GM19099 (cell line): ENCODE measurements around the gene CNKSR3.

Experiments used
- POLR2A ChIP-seq: IDR thresholded peaks from 3 replicates; pipeline ENCODE4 v1.6.1; 2011; ENCODE audit warnings: low read depth; ENCODE audit not compliant: insufficient read length; ENCODE audit errors: extremely low read depth

CNKSR3 gene

GRCh38 chr6:154479351-154479769, 31.1 kb downstream of the CNKSR3 start:
- no peak for TF ChIP-seq POLR2A

GRCh38 chr6:154478701-154479060, 31.8 kb downstream of the CNKSR3 start:
- no peak for TF ChIP-seq POLR2A

GRCh38 chr6:154478021-154478700, 32.3 kb downstream of the CNKSR3 start:
- no peak for TF ChIP-seq POLR2A

GRCh38 chr6:154476494-154476893, 34.0 kb downstream of the CNKSR3 start:
- TF ChIP-seq POLR2A, result no peak

- no peak for TF ChIP-seq POLR2A
These were observed 35.6 kb downstream of the CNKSR3 start for GRCh38 chr6:154474648-154475428.

- no peak for TF ChIP-seq POLR2A
These were observed 37.2 kb downstream of the CNKSR3 start for GRCh38 chr6:154473324-154473723.

- no peak for TF ChIP-seq POLR2A
These were observed 38.7 kb downstream of the CNKSR3 start for GRCh38 chr6:154471609-154472362.

- TF ChIP-seq POLR2A, result no peak
These were observed 41.1 kb downstream of the CNKSR3 start for GRCh38 chr6:154469306-154469935.

- no peak for TF ChIP-seq POLR2A
These were observed 41.7 kb downstream of the CNKSR3 start for GRCh38 chr6:154468760-154469159.

GRCh38 chr6:154466971-154467679, 43.4 kb downstream of the CNKSR3 start:
- no peak for TF ChIP-seq POLR2A

- no peak for TF ChIP-seq POLR2A
These were observed 44.3 kb downstream of the CNKSR3 start for GRCh38 chr6:154466139-154466538.

GRCh38 chr6:154463573-154464419, 46.7 kb downstream of the CNKSR3 start:
- TF ChIP-seq POLR2A, result no peak

GRCh38 chr6:154462425-154462824, 48.1 kb downstream of the CNKSR3 start:
- TF ChIP-seq POLR2A, result no peak

GRCh38 chr6:154461348-154461747, 49.1 kb downstream of the CNKSR3 start:
- no peak for TF ChIP-seq POLR2A
